Astrocyte (in vitro differentiated cells and primary cell): ENCODE measurements around the gene CCNF. TPM values are rescaled to one million over a fixed set of nuclear protein-coding genes. Genes with fewer than 3 reads are reported as not detected.

ENCODE experiments used
- DNase-seq: peaks from one replicate; pipeline ENCODE4 v3.0.0-alpha.2; 2010; ENCODE audit warnings: low read depth
- FAIRE-seq: peaks from 2 replicates; lab custom pipeline; 2011; peaks lifted over from hg19 to GRCh38; lab: Jason Lieb, UNC
- H2AFZ ChIP-seq: 2 replicates; pipeline ENCODE4 v1.6.0; 2012; ENCODE audit warnings: low read depth, low read length, inconsistent platforms
- H3K27ac ChIP-seq: 2 replicates; pipeline ENCODE4 v1.5.1; 2011; ENCODE audit warnings: low read depth, low read length, inconsistent platforms
- H3K27me3 ChIP-seq: 2 replicates; pipeline ENCODE4 v1.6.0; 2011; ENCODE audit warnings: low read length, inconsistent platforms; ENCODE audit not compliant: insufficient read depth
- H3K36me3 ChIP-seq: 2 replicates; pipeline ENCODE4 v1.5.1; 2011; ENCODE audit warnings: low read length, inconsistent platforms; ENCODE audit not compliant: insufficient read depth
- H3K4me1 ChIP-seq: 2 replicates; pipeline ENCODE4 v1.5.1; 2011; ENCODE audit warnings: low read length, inconsistent platforms; ENCODE audit not compliant: insufficient read depth
- H3K4me2 ChIP-seq: 2 replicates; pipeline ENCODE4 v1.6.0; 2012; ENCODE audit warnings: low read length, inconsistent platforms
- H3K4me3 ChIP-seq: 2 replicates; pipeline ENCODE4 v1.5.1; 2011; ENCODE audit warnings: low read depth, mild to moderate bottlenecking, low read length, inconsistent platforms; ENCODE audit not compliant: insufficient read depth
- H3K79me2 ChIP-seq: 2 replicates; pipeline ENCODE4 v1.6.0; 2012; ENCODE audit warnings: mild to moderate bottlenecking, low read length, inconsistent platforms; ENCODE audit not compliant: insufficient read depth
- H3K9ac ChIP-seq: 2 replicates; pipeline ENCODE4 v1.6.0; 2012; ENCODE audit warnings: mild to moderate bottlenecking, low read length, inconsistent platforms
- H3K9me3 ChIP-seq: 2 replicates; pipeline ENCODE4 v1.5.1; 2012; ENCODE audit warnings: low read depth, mild to moderate bottlenecking, low read length, inconsistent platforms; ENCODE audit not compliant: insufficient read depth
- H4K20me1 ChIP-seq: 2 replicates; pipeline ENCODE4 v1.6.0; 2012; ENCODE audit warnings: low read length, inconsistent platforms; ENCODE audit not compliant: insufficient read depth
- H3K27ac Mint-ChIP-seq: one replicate; pipeline ENCODE4 v1.8.0; 2021; ENCODE audit warnings: mild to moderate bottlenecking, mixed read lengths; ENCODE audit not compliant: unreplicated experiment
- H3K27me3 Mint-ChIP-seq: one replicate; pipeline ENCODE4 v1.8.0; 2021; ENCODE audit warnings: low read depth, mixed read lengths; ENCODE audit not compliant: unreplicated experiment
- H3K36me3 Mint-ChIP-seq: one replicate; pipeline ENCODE4 v1.8.0; 2021; ENCODE audit warnings: low read depth, mixed read lengths; ENCODE audit not compliant: unreplicated experiment
- H3K4me1 Mint-ChIP-seq: one replicate; pipeline ENCODE4 v1.8.0; 2021; ENCODE audit warnings: low read depth, mixed read lengths; ENCODE audit not compliant: unreplicated experiment
- H3K4me3 Mint-ChIP-seq: one replicate; pipeline ENCODE4 v1.8.0; 2021; ENCODE audit warnings: mild to moderate bottlenecking, moderate library complexity, mixed read lengths; ENCODE audit not compliant: unreplicated experiment
- H3K9me3 Mint-ChIP-seq: one replicate; pipeline ENCODE4 v1.8.0; 2021; ENCODE audit warnings: mild to moderate bottlenecking, mixed read lengths; ENCODE audit not compliant: unreplicated experiment
- CTCF ChIP-seq: IDR thresholded peaks from 2 replicates; pipeline ENCODE4 v1.5.1; 2011; ENCODE audit warnings: low read depth, mild to moderate bottlenecking, inconsistent platforms, low read length, moderate library complexity; ENCODE audit not compliant: insufficient read depth
- EZH2 ChIP-seq: IDR thresholded peaks from 2 replicates; pipeline ENCODE4 v1.6.1; 2012; ENCODE audit warnings: mild to moderate bottlenecking, low read length, inconsistent platforms; ENCODE audit not compliant: insufficient read depth
- total RNA-seq: library from RNA; stranded (reverse); gene quantifications from 2 replicates; pipeline ENCODE4 v1.2.1, GENCODE V29; 2021

The CCNF gene
- total RNA-seq, 1 donor from 2014 or later: 6.4 TPM

DNA sequence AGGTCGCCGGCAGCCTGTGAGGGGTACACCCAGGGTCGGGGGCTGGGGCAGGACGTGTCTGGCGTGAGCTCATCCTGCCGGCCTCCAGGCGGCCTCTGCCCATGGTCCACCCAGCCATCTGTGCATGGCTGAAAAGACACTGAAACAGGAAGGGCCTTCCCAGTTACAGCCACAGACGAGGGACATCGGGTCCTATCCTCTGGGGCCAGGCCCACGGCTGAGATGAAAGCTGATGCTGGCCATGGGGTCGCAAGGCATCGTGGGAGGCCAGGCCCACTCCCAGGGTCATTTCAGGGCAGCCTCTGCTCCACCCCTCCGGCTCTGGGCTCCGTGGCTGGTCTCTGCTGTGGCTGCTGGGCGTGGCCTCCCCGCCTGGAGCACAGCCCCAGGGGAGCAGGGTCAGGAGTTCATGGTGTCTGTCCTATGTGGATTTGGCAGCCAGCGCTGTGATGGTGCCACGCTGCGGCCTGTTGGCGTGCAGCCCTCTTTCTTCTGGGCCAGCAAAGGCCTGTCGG is 67.9 kb downstream of the CCNF start:
- no peaks in the 10 kb centered on the region for H3K27me3 ChIP-seq
- no peak overlapping the region for H2AFZ ChIP-seq
- no peak overlapping the region for H3K4me3 ChIP-seq
- no peak for DNase-seq
- no peak overlapping the region for H3K9ac ChIP-seq
- H3K4me1 ChIP-seq: no peaks in the 10 kb centered on the region
- peaks cover 12% of the 10 kb centered on the region for H4K20me1 ChIP-seq
- H3K36me3 ChIP-seq: no peaks in the 10 kb centered on the region
- TF ChIP-seq CTCF (no peak), EZH2 (no peak)
- no peaks in the 10 kb centered on the region for H3K9me3 Mint-ChIP-seq
- H3K36me3 Mint-ChIP-seq: peaks cover 5% of the 10 kb centered on the region
- FAIRE-seq: no peak
- H3K4me1 Mint-ChIP-seq: no peaks in the 10 kb centered on the region
- H3K9me3 ChIP-seq: no peaks in the 10 kb centered on the region
- H3K27me3 Mint-ChIP-seq: no peaks in the 10 kb centered on the region
- no peak overlapping the region for H3K4me3 Mint-ChIP-seq
- H3K4me2 ChIP-seq: no peak overlapping the region
- H3K27ac Mint-ChIP-seq: no peak overlapping the region
- H3K79me2 ChIP-seq: no peaks in the 10 kb centered on the region
- no peak overlapping the region for H3K27ac ChIP-seq

GRCh38 chr16:2497695-2498484 is 68.6 kb downstream of the CCNF start:
- H3K27ac ChIP-seq: no peak overlapping the region
- H3K9me3 Mint-ChIP-seq: no peaks in the 10 kb centered on the region
- H3K4me3 Mint-ChIP-seq: no peak overlapping the region
- H3K36me3 ChIP-seq: no peaks in the 10 kb centered on the region
- no peak overlapping the region for H3K4me2 ChIP-seq
- H3K4me3 ChIP-seq: no peak overlapping the region
- no peaks in the 10 kb centered on the region for H3K9me3 ChIP-seq
- DNase-seq (no peak), FAIRE-seq (no peak)
- no peaks in the 10 kb centered on the region for H3K27me3 ChIP-seq
- H3K27me3 Mint-ChIP-seq: no peaks in the 10 kb centered on the region
- peaks cover 5% of the 10 kb centered on the region for H3K36me3 Mint-ChIP-seq
- H3K4me1 Mint-ChIP-seq: peaks cover 6% of the 10 kb centered on the region
- H4K20me1 ChIP-seq: peaks cover 19% of the 10 kb centered on the region
- TF ChIP-seq EZH2: no peak
- no peak for TF ChIP-seq CTCF
- peaks cover 7% of the 10 kb centered on the region for H3K4me1 ChIP-seq
- H3K79me2 ChIP-seq: no peaks in the 10 kb centered on the region
- H3K9ac ChIP-seq: no peak overlapping the region
- H2AFZ ChIP-seq: no peak overlapping the region
- H3K27ac Mint-ChIP-seq: no peak overlapping the region

- H4K20me1 ChIP-seq: peaks cover 19% of the 10 kb centered on the region
- Mint-ChIP-seq H3K27me3 (no peaks in the 10 kb centered on the region), H3K36me3 (peaks cover 5% of the 10 kb centered on the region), H3K27ac (no peak overlapping the region), H3K4me1 (peaks cover 8% of the 10 kb centered on the region), H3K4me3 (no peak overlapping the region), H3K9me3 (no peaks in the 10 kb centered on the region)
- no peak overlapping the region for H3K4me3 ChIP-seq
- TF ChIP-seq CTCF (no peak), EZH2 (no peak)
- no peaks in the 10 kb centered on the region for H3K27me3 ChIP-seq
- no peaks in the 10 kb centered on the region for H3K9me3 ChIP-seq
- H2AFZ ChIP-seq: no peak overlapping the region
- no peak overlapping the region for H3K27ac ChIP-seq
- H3K9ac ChIP-seq: no peak overlapping the region
- no peak overlapping the region for H3K4me2 ChIP-seq
- no peaks in the 10 kb centered on the region for H3K79me2 ChIP-seq
- DNase-seq: no peak
- H3K4me1 ChIP-seq: peaks cover 12% of the 10 kb centered on the region
- no peaks in the 10 kb centered on the region for H3K36me3 ChIP-seq
- FAIRE-seq: no peak
Observed at GRCh38 chr16:2498531-2499253, 69.4 kb downstream of the CCNF start.
